ENCODE data around the gene SFMBT2. TPM values are rescaled to one million over a fixed set of nuclear protein-coding genes. Genes with fewer than 3 reads are reported as not detected.

SFMBT2 gene
- total RNA-seq, 1 experiment from 2014 or later, result 1.3 TPM

- in situ Hi-C loops (cut with HindIII; ENCODE audit: low pct_unique_long_range_greater_than_20kb, low sequenced_read_pairs), result no loop called here
- POLR2A ChIA-PET, result no interaction called here
- Histone ChIP-seq H3K27me3 (ENCODE audit: control insufficient read depth, insufficient read depth, low read length) (no peaks in the 10 kb centered on the region), H3K36me3 (ENCODE audit: control insufficient read depth, insufficient read depth, low read length) (no peaks in the 10 kb centered on the region), H3K27ac (ENCODE audit: low read length) (no peak overlapping the region), H3K4me3 (ENCODE audit: low read depth in 2 of 2, low read length in 2 of 2) (no peak overlapping the region), H3K9me3 (ENCODE audit: control insufficient read depth, insufficient read depth, low read depth, low read length) (no peaks in the 10 kb centered on the region), H3K4me1 (ENCODE audit: control insufficient read depth, insufficient read depth, low read length) (no peaks in the 10 kb centered on the region)
- ATAC-seq (no peak), DNase-seq (ENCODE audit: low read depth, low spot score) (no peak)
- intact Hi-C loops (cut with micrococcal nuclease; ENCODE audit: unreplicated experiment), result no loop called here
- BruUV-seq (replicated peaks), result no TSS peak
- no peak for TF ChIP-seq SIN3A (IDR thresholded peaks at IDR 0.05; ENCODE audit: borderline replicate concordance, insufficient read depth, low read depth, low read length)
- TF ChIP-seq CTCF (IDR thresholded peaks at IDR 0.05), result no peak
- TF ChIP-seq TCF7L2 (IDR thresholded peaks at IDR 0.05; ENCODE audit: low read depth, low read length), result no peak
- TF ChIP-seq POLR2AphosphoS5 (IDR thresholded peaks at IDR 0.05; ENCODE audit: low read depth, low read length), result no peak
- no peak for TF ChIP-seq REST (IDR thresholded peaks at IDR 0.05; ENCODE audit: insufficient read depth in 1 of 2, low read depth in 2 of 2, low read length in 1 of 2)
- CTCF ChIA-PET, result no interaction called here
These were observed 40.3 kb downstream of the SFMBT2 start for GRCh38 chr10:7370511-7370910.

GRCh38 chr10:7365027-7365745 lies 45.6 kb downstream of the SFMBT2 start:
- ChIA-PET CTCF (no interaction called here), POLR2A (no interaction called here)
- Histone ChIP-seq H3K27ac (ENCODE audit: low read length) (no peak overlapping the region), H3K4me1 (ENCODE audit: control insufficient read depth, insufficient read depth, low read length) (no peaks in the 10 kb centered on the region), H3K36me3 (ENCODE audit: control insufficient read depth, insufficient read depth, low read length) (no peaks in the 10 kb centered on the region), H3K4me3 (ENCODE audit: low read depth in 2 of 2, low read length in 2 of 2) (no peak overlapping the region), H3K27me3 (ENCODE audit: control insufficient read depth, insufficient read depth, low read length) (no peaks in the 10 kb centered on the region), H3K9me3 (ENCODE audit: control insufficient read depth, insufficient read depth, low read depth, low read length) (no peaks in the 10 kb centered on the region)
- DNase-seq (ENCODE audit: low read depth, low spot score) (no peak), ATAC-seq (no peak)
- BruUV-seq (replicated peaks), result no TSS peak
- TF ChIP-seq TCF7L2 (IDR thresholded peaks at IDR 0.05; ENCODE audit: low read depth, low read length) (no peak), CTCF (IDR thresholded peaks at IDR 0.05) (no peak), SIN3A (IDR thresholded peaks at IDR 0.05; ENCODE audit: borderline replicate concordance, insufficient read depth, low read depth, low read length) (no peak), POLR2AphosphoS5 (IDR thresholded peaks at IDR 0.05; ENCODE audit: low read depth, low read length) (no peak)
- in situ Hi-C loops (cut with HindIII; ENCODE audit: low pct_unique_long_range_greater_than_20kb, low sequenced_read_pairs), result no loop called here
- intact Hi-C loops (cut with micrococcal nuclease; ENCODE audit: unreplicated experiment), result no loop called here

All from Panc1 (cell line).